Thyroid gland (tissue), 4 donors: ENCODE measurements around the gene RTN4RL1. TPM values are rescaled to one million over a fixed set of nuclear protein-coding genes. Genes with fewer than 3 reads are reported as not detected.

ENCODE experiments used
- DNase-seq, 2 donors: peaks; one replicate each; pipeline ENCODE4 v3.0.0-alpha.2; 2019
- H3K27ac ChIP-seq, 3 donors: fragments of 200-600 bp; sonication (generic); 1 replicate in 2 of 3; 2 replicates in 1 of 3; pipeline ENCODE4 v1.5.1; 2016 to 2019; ENCODE audit warnings: mild to moderate bottlenecking in 1 of 3, moderate library complexity in 1 of 3
- H3K27me3 ChIP-seq: fragments of 200-600 bp; sonication (generic); one replicate; pipeline ENCODE4 v1.5.1; 2019
- H3K36me3 ChIP-seq, 2 donors: fragments of 200-600 bp; sonication (generic); one replicate each; pipeline ENCODE4 v1.5.1; 2016 to 2019
- H3K4me1 ChIP-seq, 2 donors: fragments of 200-600 bp; sonication (generic); one replicate each; pipeline ENCODE4 v1.5.1; 2017 to 2019
- H3K4me3 ChIP-seq, 3 donors: fragments of 200-600 bp; sonication (generic); replicated peaks in 1 of 3; 1 replicate in 2 of 3; 2 replicates in 1 of 3; pipeline ENCODE4 v1.5.1; 2016; ENCODE audit warnings: mild to moderate bottlenecking in 1 of 3
- H3K9me3 ChIP-seq: fragments of 200-600 bp; sonication (generic); one replicate; pipeline ENCODE4 v1.5.1; 2017
- POLR2A ChIP-seq, 2 donors: fragments of 450-650 bp; IDR thresholded peaks; one replicate each; pipeline ENCODE4 v1.6.1; 2017; ENCODE audit warnings: antibody characterized with exemption in 2 of 2, mild to moderate bottlenecking in 2 of 2, moderate library complexity in 1 of 2
- WGBS, 2 donors: methylation state at CpG; one replicate each; pipeline ENCODE4 v1.1.5; 2017; 5-methylcytosine and 5-hydroxymethylcytosine counted together
- intact Hi-C: fragments of 100-400 bp; cut with DNase I; formaldehyde crosslinking; loops from one replicate; pipeline ENCODE4 v1.15.1; 2023
- total RNA-seq, 4 donors: library from RNA; depleted of rRNA; stranded (reverse); fragments of >200 nt; gene quantifications; one replicate each; pipeline ENCODE4 v1.2.3, GENCODE V29; 2016
- TF ChIP-seq, protein P1 (sequence below), 6 experiments: fragments of 200-600 bp in 3 of 6; fragments of 450-650 bp in 3 of 6; sonication (generic) in 3 of 6; IDR thresholded peaks; one replicate each; pipeline ENCODE4 v1.5.1; 2016 to 2019; ENCODE audit warnings: antibody characterized with exemption in 6 of 6, mild to moderate bottlenecking in 2 of 6, inconsistent platforms in 1 of 6, moderate library complexity in 1 of 6

Gene RTN4RL1
- total RNA-seq, 4 donors from 2014 or later, result 1.6 to 4.9 (median 2.5) TPM

DNA sequence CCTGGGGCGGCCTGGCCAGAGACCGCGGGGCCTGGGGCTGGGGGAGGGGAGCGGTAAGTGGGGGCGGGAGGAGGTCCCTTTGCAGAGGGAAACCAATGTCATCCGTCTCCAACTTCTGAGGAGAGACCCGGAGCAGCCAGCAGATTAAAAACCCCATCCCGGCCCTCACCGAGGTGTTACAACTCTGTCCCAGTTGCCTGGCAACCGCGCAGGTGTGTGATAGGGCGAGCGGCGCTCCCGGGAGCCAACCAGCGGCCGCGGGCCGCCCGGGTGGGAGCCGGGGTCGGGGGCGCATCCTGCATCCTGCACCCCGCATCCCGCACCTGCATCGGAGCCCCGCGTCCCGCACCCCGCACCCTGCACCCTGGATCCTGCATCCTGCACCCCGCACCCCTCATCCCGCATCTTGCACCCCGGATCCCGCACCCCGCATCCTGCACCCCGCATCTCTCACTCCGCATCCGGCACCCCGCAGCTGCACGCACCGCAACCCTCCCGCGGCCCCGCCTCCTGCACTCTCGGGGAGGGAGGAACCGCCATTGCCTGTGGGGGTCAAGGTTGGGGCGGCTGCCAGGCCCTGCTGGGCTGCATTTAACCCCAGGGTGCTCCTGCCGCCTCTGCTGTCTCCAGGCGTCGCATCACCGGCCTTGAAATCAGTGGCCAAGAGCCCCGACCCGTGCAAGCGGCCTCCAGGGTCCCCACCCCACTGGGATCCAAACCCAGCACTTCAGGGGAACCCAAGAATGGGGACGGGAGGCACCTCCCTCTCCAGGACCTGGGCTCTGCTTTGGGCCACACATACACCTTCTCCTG, 47.3 kb downstream of the RTN4RL1 start:
- intact Hi-C loops, result no loop called here

DNA sequence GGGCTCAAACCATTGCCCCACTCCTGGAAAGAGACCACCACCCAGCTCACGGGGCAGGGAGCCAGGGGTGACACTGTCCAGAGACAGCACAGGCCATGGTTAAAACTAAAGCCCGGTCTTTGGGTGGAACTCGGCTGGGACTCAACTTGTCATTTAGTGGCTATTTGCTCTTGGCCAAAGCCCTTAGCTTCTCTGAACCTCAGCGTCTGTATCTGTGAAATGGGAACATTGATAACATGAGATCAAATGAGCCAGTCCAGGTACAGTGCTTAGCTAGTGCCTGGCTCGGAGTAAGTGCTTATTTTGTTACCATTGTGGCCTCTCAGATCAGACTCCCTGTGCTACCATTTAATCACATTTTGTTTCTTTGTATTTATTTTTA, 48.5 kb downstream of the RTN4RL1 start:
- no peak overlapping the region for H3K27ac ChIP-seq
- H3K36me3 ChIP-seq, result no peaks in the 10 kb centered on the region
- WGBS, 2 donors, result 91 to 98% methylated on average over 2 to 5 of the region's 5 CpGs
- H3K9me3 ChIP-seq, result no peaks in the 10 kb centered on the region
- intact Hi-C loops, result no loop called here
- no peak overlapping the region for H3K4me3 ChIP-seq
- no peaks in the 10 kb centered on the region for H3K27me3 ChIP-seq
- no peak for DNase-seq
- H3K4me1 ChIP-seq, result peaks cover 16 to 46% of the 10 kb centered on the region in 2 donors
- TF ChIP-seq, protein P1, sequence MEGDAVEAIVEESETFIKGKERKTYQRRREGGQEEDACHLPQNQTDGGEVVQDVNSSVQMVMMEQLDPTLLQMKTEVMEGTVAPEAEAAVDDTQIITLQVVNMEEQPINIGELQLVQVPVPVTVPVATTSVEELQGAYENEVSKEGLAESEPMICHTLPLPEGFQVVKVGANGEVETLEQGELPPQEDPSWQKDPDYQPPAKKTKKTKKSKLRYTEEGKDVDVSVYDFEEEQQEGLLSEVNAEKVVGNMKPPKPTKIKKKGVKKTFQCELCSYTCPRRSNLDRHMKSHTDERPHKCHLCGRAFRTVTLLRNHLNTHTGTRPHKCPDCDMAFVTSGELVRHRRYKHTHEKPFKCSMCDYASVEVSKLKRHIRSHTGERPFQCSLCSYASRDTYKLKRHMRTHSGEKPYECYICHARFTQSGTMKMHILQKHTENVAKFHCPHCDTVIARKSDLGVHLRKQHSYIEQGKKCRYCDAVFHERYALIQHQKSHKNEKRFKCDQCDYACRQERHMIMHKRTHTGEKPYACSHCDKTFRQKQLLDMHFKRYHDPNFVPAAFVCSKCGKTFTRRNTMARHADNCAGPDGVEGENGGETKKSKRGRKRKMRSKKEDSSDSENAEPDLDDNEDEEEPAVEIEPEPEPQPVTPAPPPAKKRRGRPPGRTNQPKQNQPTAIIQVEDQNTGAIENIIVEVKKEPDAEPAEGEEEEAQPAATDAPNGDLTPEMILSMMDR (IDR thresholded peaks at IDR 0.05), result no peak
- TF ChIP-seq POLR2A (IDR thresholded peaks at IDR 0.05), result no peak

More for the DNA sequence above, 47.3 kb downstream of the RTN4RL1 start:
- DNase-seq, result peak in 1 of 2 donors; percentile 23
- Histone ChIP-seq H3K27me3 (no peaks in the 10 kb centered on the region), H3K27ac (peak overlapping the region in 1 of 3 donors; percentile 44), H3K4me3 (no peak overlapping the region), H3K36me3 (no peaks in the 10 kb centered on the region), H3K9me3 (no peaks in the 10 kb centered on the region), H3K4me1 (peaks cover 16 to 50% of the 10 kb centered on the region in 2 donors)
- TF ChIP-seq, protein P1 (IDR thresholded peaks at IDR 0.05), result no peak
- no peak for TF ChIP-seq POLR2A (IDR thresholded peaks at IDR 0.05)
- 14 to 24% methylated on average over 17 to 18 of the region's 55 CpGs for WGBS, 2 donors

DNA sequence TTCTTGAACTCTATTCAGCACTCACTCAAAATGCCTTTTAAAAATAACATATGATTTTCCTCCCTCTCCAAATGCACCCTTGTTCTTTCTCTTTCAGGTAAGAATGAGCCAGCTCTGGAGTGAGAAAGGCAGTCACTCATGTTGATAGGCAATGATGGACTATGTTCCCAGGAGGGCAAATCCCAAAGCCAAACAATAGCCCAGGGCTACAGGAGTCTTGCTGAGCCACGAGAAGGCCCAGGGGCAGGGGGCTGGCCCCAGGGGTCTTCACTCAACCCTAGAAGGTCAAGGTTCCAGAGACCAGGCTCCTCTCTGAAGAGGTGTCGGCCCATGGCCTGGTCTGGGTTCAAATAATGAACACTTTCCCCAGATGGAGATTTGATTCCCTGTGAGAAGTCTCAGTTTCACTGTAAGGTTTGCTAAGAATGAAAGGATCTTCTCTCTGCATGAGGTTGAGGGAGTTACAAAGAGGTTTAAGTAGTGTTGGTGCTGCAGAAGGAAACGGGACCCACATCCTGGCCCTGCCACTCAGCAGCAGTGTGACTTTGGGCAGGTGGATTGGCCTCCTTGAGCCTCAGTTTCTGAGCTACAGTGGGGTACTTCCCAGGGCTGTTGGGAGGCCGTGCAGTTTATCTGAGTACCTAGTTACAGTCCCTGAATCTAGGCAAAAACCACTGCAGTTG, 49.0 kb downstream of the RTN4RL1 start:
- no peaks in the 10 kb centered on the region for H3K36me3 ChIP-seq
- 74 to 90% methylated on average over 4 of the region's 4 CpGs for WGBS, 2 donors
- peaks cover 16 to 41% of the 10 kb centered on the region in 2 donors for H3K4me1 ChIP-seq
- no peaks in the 10 kb centered on the region for H3K9me3 ChIP-seq
- no peaks in the 10 kb centered on the region for H3K27me3 ChIP-seq
- DNase-seq, result no peak
- no peak for TF ChIP-seq POLR2A (IDR thresholded peaks at IDR 0.05)
- TF ChIP-seq, protein P1 (IDR thresholded peaks at IDR 0.05), result no peak
- H3K4me3 ChIP-seq, result no peak overlapping the region
- no peak overlapping the region for H3K27ac ChIP-seq
- intact Hi-C loops, result no loop called here

DNA sequence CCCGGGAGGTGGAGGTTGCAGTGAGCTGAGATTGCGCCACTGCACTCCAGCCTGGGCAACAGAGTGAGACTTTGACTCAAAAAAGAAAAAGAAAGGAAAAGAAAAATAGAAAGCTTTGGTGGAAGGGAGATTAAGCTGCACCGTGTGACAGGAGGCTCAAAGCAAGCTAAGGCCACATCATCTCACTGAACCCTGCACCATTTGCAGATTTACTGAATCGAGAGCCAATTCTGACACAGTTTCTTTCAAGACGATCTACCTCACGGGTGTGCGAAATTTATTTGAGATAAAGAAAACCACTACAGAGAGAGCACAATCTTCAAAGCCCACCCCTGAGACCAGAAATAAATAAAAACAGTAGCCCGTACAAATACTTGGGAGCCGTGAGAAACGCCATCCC, 49.6 kb downstream of the RTN4RL1 start:
- H3K27ac ChIP-seq, result no peak overlapping the region
- no peaks in the 10 kb centered on the region for H3K36me3 ChIP-seq
- intact Hi-C loops, result no loop called here
- no peak for DNase-seq
- WGBS, 2 donors, result 82 to 88% methylated on average over 10 of the region's 10 CpGs
- H3K9me3 ChIP-seq, result no peaks in the 10 kb centered on the region
- H3K27me3 ChIP-seq, result no peaks in the 10 kb centered on the region
- no peak overlapping the region for H3K4me3 ChIP-seq
- H3K4me1 ChIP-seq, result peaks cover 16 to 35% of the 10 kb centered on the region in 2 donors
- TF ChIP-seq, protein P1 (IDR thresholded peaks at IDR 0.05), result no peak
- TF ChIP-seq POLR2A (IDR thresholded peaks at IDR 0.05), result no peak
